ENCODE data around the gene PAIP2.

DNA sequence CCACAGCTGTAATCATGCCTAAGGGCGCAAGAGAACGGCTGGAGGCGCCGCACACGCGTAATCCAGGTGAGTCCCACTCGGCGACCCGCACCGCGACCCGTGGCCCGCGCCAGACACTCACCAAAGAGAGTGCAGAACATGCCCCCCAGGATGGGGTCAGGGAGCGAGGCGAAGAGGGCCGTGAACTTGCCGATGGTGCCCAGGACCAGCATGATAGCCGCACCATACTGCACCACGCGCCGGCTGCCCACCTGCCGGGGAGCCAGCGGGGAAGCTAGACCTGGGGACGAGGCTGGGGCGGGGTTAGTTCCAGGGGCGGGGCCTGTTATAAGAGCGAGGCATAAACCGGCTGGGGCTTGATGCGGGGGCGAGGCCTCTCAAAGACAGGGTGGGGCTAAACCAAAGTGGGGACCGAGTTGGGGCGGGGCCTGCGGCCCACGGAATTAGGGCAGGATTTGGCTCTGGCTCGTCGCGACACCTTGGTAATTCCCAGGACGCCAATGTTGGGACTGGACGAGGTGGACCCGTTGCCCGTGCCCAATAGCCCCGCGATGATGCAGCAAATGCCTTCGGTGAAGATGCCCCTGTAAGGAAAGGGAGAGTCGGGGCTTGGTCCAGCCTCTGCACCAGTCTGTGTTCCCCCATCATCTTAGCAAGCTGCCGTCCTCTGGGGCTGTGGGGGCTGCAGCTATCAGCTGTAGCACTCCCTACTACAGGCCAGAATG, 36.6 kb downstream of the PAIP2 start:
- TF ChIP-seq, protein P1, sequence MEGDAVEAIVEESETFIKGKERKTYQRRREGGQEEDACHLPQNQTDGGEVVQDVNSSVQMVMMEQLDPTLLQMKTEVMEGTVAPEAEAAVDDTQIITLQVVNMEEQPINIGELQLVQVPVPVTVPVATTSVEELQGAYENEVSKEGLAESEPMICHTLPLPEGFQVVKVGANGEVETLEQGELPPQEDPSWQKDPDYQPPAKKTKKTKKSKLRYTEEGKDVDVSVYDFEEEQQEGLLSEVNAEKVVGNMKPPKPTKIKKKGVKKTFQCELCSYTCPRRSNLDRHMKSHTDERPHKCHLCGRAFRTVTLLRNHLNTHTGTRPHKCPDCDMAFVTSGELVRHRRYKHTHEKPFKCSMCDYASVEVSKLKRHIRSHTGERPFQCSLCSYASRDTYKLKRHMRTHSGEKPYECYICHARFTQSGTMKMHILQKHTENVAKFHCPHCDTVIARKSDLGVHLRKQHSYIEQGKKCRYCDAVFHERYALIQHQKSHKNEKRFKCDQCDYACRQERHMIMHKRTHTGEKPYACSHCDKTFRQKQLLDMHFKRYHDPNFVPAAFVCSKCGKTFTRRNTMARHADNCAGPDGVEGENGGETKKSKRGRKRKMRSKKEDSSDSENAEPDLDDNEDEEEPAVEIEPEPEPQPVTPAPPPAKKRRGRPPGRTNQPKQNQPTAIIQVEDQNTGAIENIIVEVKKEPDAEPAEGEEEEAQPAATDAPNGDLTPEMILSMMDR (IDR thresholded peaks at IDR 0.05 in 2 of 3, conservative IDR thresholded peaks at IDR 0.05 in 1 of 3; ENCODE audit: borderline replicate concordance in 1 of 3, insufficient read depth in 1 of 3, low read depth in 2 of 3, low read length in 2 of 3), result no peak
- no peak for TF ChIP-seq RAD21 (IDR thresholded peaks at IDR 0.05; ENCODE audit: low read depth)
- TF ChIP-seq POLR2A (IDR thresholded peaks at IDR 0.05; ENCODE audit: borderline replicate concordance, extremely low read depth, insufficient read depth, insufficient read length), result no peak
- TF ChIP-seq YY1 (IDR thresholded peaks at IDR 0.05; ENCODE audit: extremely low read depth, insufficient replicate concordance, low read depth, low read length), result no peak
- TF ChIP-seq ZFX (IDR thresholded peaks at IDR 0.05), result no peak
- TF ChIP-seq EZH2phosphoT487 (IDR thresholded peaks at IDR 0.05; ENCODE audit: borderline replicate concordance), result no peak
- TF ChIP-seq ZNF274 (IDR thresholded peaks at IDR 0.05; ENCODE audit: low read depth, low read length), result no peak

Data from HCT116 (cell line).